ENCODE results near the gene ARHGAP26.

Gene ARHGAP26

GRCh38 chr5:143165049-143165880 lies 395.1 kb downstream of the ARHGAP26 start:
- no peak for DNase-seq (ENCODE audit: low read depth)
- TF ChIP-seq CTCF (IDR thresholded peaks at IDR 0.05; ENCODE audit: low read length, missing control alignments): no peak
- no peak overlapping the region for H3K4me3 ChIP-seq (replicated peaks; ENCODE audit: low read depth, low read length)

DNA sequence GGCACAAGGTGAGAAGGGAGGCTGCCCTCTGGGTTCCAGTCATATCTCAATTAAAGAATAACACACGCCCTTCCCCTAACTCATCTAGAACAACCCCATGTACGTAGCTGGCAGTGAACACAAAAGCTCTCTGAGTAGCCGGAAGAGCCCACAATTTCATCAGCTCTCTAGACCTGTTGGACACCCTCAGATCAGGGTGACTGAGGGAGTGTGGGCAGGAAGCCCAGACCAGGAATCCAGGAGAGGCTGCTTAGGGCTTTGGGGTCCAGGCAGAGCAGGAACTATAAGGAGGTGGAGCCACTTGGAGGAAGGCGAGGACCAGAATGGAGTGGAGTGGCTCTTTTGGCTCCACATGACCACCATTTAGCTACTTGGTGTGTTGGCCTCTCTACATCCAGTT lies 395.9 kb downstream of the ARHGAP26 start:
- DNase-seq (ENCODE audit: low read depth): no peak
- no peak overlapping the region for H3K4me3 ChIP-seq (replicated peaks; ENCODE audit: low read depth, low read length)
- no peak for TF ChIP-seq CTCF (IDR thresholded peaks at IDR 0.05; ENCODE audit: low read length, missing control alignments)

DNA sequence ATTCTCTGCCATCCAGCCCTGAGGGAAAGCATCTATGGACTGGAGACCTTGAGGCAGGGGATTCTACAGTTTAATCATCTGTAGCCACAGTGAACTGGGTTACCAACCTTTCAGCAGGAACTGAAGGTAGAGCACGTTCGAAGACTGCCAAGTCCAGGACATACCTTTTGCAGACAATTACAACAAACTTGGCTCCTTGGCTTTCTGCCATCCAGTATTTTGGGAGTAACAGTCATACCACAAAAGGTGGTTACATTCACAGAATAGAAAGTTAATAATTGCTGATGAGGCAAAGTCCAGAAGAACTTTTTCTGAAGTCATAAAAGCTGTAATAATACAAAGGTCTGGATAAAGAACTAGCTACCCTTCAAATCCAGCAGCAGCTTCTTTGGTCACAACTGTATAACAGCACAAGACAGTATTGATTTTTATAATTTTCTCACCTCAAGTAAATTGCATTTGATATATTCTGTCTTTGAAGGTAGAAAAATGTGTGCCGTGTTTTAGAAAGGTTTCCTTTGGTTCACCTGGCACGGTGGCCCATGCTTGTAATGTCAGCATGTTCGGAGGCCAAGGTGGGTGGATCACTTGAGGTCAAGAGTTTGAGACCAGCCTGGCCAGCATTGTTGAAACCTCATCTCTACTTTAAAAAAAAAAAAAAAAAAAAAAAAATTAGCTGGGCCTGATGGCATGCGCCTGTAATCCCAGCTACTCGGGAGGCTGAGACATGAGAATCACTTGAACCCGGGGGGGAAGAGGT lies 396.7 kb downstream of the ARHGAP26 start:
- H3K4me3 ChIP-seq (replicated peaks; ENCODE audit: low read depth, low read length): no peak overlapping the region
- no peak for TF ChIP-seq CTCF (IDR thresholded peaks at IDR 0.05; ENCODE audit: low read length, missing control alignments)
- DNase-seq (ENCODE audit: low read depth): no peak

- no peak for TF ChIP-seq CTCF (IDR thresholded peaks at IDR 0.05; ENCODE audit: low read length, missing control alignments)
- no peak for DNase-seq (ENCODE audit: low read depth)
- no peak overlapping the region for H3K4me3 ChIP-seq (replicated peaks; ENCODE audit: low read depth, low read length)
These were observed 398.1 kb downstream of the ARHGAP26 start for GRCh38 chr5:143168171-143168741.

- DNase-seq (ENCODE audit: low read depth): no peak
- H3K4me3 ChIP-seq (replicated peaks; ENCODE audit: low read depth, low read length): no peak overlapping the region
- TF ChIP-seq CTCF (IDR thresholded peaks at IDR 0.05; ENCODE audit: low read length, missing control alignments): no peak
These were observed 399.0 kb downstream of the ARHGAP26 start for GRCh38 chr5:143168921-143169810.

DNA sequence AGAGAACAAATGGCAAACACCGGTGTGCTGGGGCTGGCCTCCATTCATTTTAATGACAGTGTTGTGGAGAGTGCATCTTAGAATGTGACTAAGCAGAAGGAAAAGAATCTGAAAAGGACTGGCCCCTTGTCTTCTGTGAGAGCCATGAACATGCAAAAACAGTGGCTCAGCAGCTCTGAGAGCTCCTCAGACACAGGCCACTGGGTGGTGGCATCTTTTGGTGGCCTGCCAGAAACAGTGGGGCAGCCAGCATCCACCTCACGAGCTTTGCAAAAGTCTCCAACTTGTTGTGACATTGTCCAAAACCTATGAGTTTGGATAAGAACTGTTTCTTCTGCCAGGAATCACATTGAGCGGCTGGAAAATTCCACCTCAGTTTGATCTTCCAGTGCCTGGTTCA lies 399.9 kb downstream of the ARHGAP26 start:
- no peak for TF ChIP-seq CTCF (IDR thresholded peaks at IDR 0.05; ENCODE audit: low read length, missing control alignments)
- no peak overlapping the region for H3K4me3 ChIP-seq (replicated peaks; ENCODE audit: low read depth, low read length)
- DNase-seq (ENCODE audit: low read depth): no peak

Data from fibroblast of pulmonary artery (primary cell).